GM23338 (cell line): Measurements from ENCODE around the gene RAD18. TPM values are rescaled to one million over a fixed set of nuclear protein-coding genes. Genes with fewer than 3 reads are reported as not detected.

Experiments used
- ATAC-seq: fragments of 200-7000 bp; cut with Tn5 transposase; 3 replicates; pipeline ENCODE4 v1.9.1; 2020
- DNase-seq: peaks from one replicate; pipeline ENCODE4 v3.0.0-alpha.2; 2015; ENCODE audit warnings: low spot score
- H2AFZ ChIP-seq: fragments of 200-600 bp; sonication (generic); 2 replicates; pipeline ENCODE4 v1.8.0; 2016; ENCODE audit warnings: antibody characterized with exemption, mild to moderate bottlenecking, moderate library complexity
- H3F3A ChIP-seq: fragments of 200-600 bp; sonication (generic); replicated peaks from 2 replicates; pipeline ENCODE4 v1.8.0; 2017; ENCODE audit warnings: antibody characterized with exemption, mixed run types, low read depth
- H3K27ac ChIP-seq: fragments of 200-600 bp; sonication (generic); 2 replicates; pipeline ENCODE4 v1.6.1; 2016; ENCODE audit warnings: low read depth
- H3K27me3 ChIP-seq: fragments of 200-600 bp; sonication (generic); 2 replicates; pipeline ENCODE4 v1.8.0; 2016; ENCODE audit warnings: mild to moderate bottlenecking, mixed run types, moderate library complexity; ENCODE audit not compliant: insufficient read depth
- H3K36me3 ChIP-seq: fragments of 200-600 bp; sonication (generic); 2 replicates; pipeline ENCODE4 v1.8.0; 2016; ENCODE audit warnings: mild to moderate bottlenecking; ENCODE audit not compliant: insufficient read depth
- H3K4me1 ChIP-seq: fragments of 200-600 bp; sonication (generic); 2 replicates; pipeline ENCODE4 v1.8.0; 2016; ENCODE audit warnings: mild to moderate bottlenecking, moderate library complexity; ENCODE audit not compliant: insufficient read depth
- H3K4me2 ChIP-seq: fragments of 200-600 bp; sonication (generic); 2 replicates; pipeline ENCODE4 v1.7.1; 2017; ENCODE audit warnings: mixed run types
- H3K4me3 ChIP-seq: fragments of 200-600 bp; sonication (generic); 2 replicates; pipeline ENCODE4 v1.6.1; 2016; ENCODE audit warnings: mixed run types
- H3K79me2 ChIP-seq: fragments of 200-600 bp; sonication (generic); replicated peaks from 2 replicates; pipeline ENCODE4 v1.8.0; 2017; ENCODE audit warnings: mild to moderate bottlenecking; ENCODE audit not compliant: insufficient read depth
- H3K9me2 ChIP-seq: fragments of 200-600 bp; sonication (generic); 2 replicates; pipeline ENCODE4 v1.8.0; 2017; ENCODE audit not compliant: insufficient read depth
- H4K20me1 ChIP-seq: fragments of 200-600 bp; sonication (generic); replicated peaks from 2 replicates; pipeline ENCODE4 v1.8.0; 2017; ENCODE audit warnings: mild to moderate bottlenecking; ENCODE audit not compliant: insufficient read depth
- H3K27ac Mint-ChIP-seq: 2 replicates; pipeline ENCODE4 v1.8.0; 2020; ENCODE audit warnings: inconsistent platforms, mild to moderate bottlenecking, moderate library complexity, mixed read lengths
- H3K27me3 Mint-ChIP-seq: 3 replicates; pipeline ENCODE4 v1.8.0; 2022; ENCODE audit warnings: low read depth, mild to moderate bottlenecking, moderate library complexity, mixed read lengths, inconsistent platforms; ENCODE audit not compliant: insufficient read depth, poor library complexity
- H3K36me3 Mint-ChIP-seq: 3 replicates; pipeline ENCODE4 v1.8.0; 2021; ENCODE audit warnings: low read depth, mild to moderate bottlenecking, inconsistent platforms, moderate library complexity, mixed read lengths
- H3K4me1 Mint-ChIP-seq: 3 replicates; pipeline ENCODE4 v1.8.0; 2020; ENCODE audit warnings: mild to moderate bottlenecking, inconsistent platforms, mixed read lengths
- H3K4me3 Mint-ChIP-seq: 3 replicates; pipeline ENCODE4 v1.8.0; 2021; ENCODE audit warnings: moderate library complexity, mild to moderate bottlenecking, inconsistent platforms, mixed read lengths
- H3K9me3 Mint-ChIP-seq: 3 replicates; pipeline ENCODE4 v1.8.0; 2020; ENCODE audit warnings: moderate library complexity, mild to moderate bottlenecking, inconsistent platforms, mixed read lengths
- CREB1 ChIP-seq: fragments of 250-450 bp; sonication (Bioruptor Pico); IDR thresholded peaks from 2 replicates; pipeline ENCODE4 v1.5.0; 2020; ENCODE audit warnings: low read depth, mild to moderate bottlenecking, moderate library complexity
- CTCF ChIP-seq, 2 experiments: fragments of 200-600 bp in 1 of 2; sonication (generic) in 1 of 2; conservative IDR thresholded peaks; 2 replicates each; pipeline versions ENCODE4 v1.5.1 to v1.6.1; 2016 to 2017; ENCODE audit warnings: antibody characterized with exemption in 2 of 2, low read depth in 2 of 2, mild to moderate bottlenecking in 2 of 2, moderate library complexity in 1 of 2
- ETS1 ChIP-seq: IDR thresholded peaks from 2 replicates; pipeline ENCODE4 v1.6.1; 2016; ENCODE audit warnings: antibody characterized with exemption
- EZH2phosphoT487 ChIP-seq: fragments of 200-600 bp; sonication (generic); IDR thresholded peaks from one replicate; pipeline ENCODE4 v1.8.1; 2018; ENCODE audit warnings: antibody characterized with exemption; ENCODE audit not compliant: unreplicated experiment
- JUNB ChIP-seq: IDR thresholded peaks from one replicate; pipeline ENCODE4 v1.6.1; 2016; ENCODE audit warnings: antibody characterized with exemption; ENCODE audit not compliant: unreplicated experiment
- NANOG ChIP-seq: IDR thresholded peaks from 2 replicates; pipeline ENCODE4 v1.6.1; 2016; ENCODE audit warnings: antibody characterized with exemption, borderline replicate concordance
- POLR2AphosphoS5 ChIP-seq: IDR thresholded peaks from 2 replicates; pipeline ENCODE4 v1.6.1; 2016; ENCODE audit warnings: antibody characterized with exemption, low read depth
- STAT1 ChIP-seq: IDR thresholded peaks from one replicate; pipeline ENCODE4 v1.6.1; 2016; ENCODE audit warnings: antibody characterized with exemption; ENCODE audit not compliant: unreplicated experiment
- ZNF114 ChIP-seq: fragments of 250-450 bp; sonication (Bioruptor Pico); IDR thresholded peaks from 2 replicates; pipeline ENCODE4 v1.5.0; 2020; ENCODE audit warnings: mild to moderate bottlenecking, moderate library complexity
- ZNF331 ChIP-seq: fragments of 250-450 bp; sonication (Bioruptor Pico); IDR thresholded peaks from 2 replicates; pipeline ENCODE4 v1.5.0; 2020; ENCODE audit warnings: low read depth, mild to moderate bottlenecking, moderate library complexity
- polyA plus RNA-seq: library from polyadenylated mRNA; unstranded; fragments of >200 nt; fragmentation: Nextera tagmentation; extraction: Ambion mirVana; gene quantifications from 2 replicates; pipeline ENCODE4 v1.2.1, GENCODE V29; 2016
- total RNA-seq: library from RNA; depleted of rRNA; stranded (reverse); fragments of >200 nt; shearing (Covaris generic); gene quantifications from 2 replicates; pipeline ENCODE4 v1.2.3, GENCODE V29; 2014

Gene RAD18
- total and polyA plus RNA-seq, 2 experiments from 2014 or later: 25.4 to 40.1 TPM

- TF ChIP-seq JUNB (no peak), CTCF (conservative IDR thresholded peaks at IDR 0.05; ENCODE audit: low read depth in 2 of 2) (no peak), STAT1 (no peak), ETS1 (no peak)
Measured at GRCh38 chr3:8893001-8893400, 70.3 kb downstream of the RAD18 start (continued).

- H3K9me2 ChIP-seq: no peaks in the 10 kb centered on the region
- peaks cover 10% of the 10 kb centered on the region; the same call in 2 of the 3 replicates for H3K4me1 Mint-ChIP-seq
- H4K20me1 ChIP-seq: no peaks in the 10 kb centered on the region; the same call in 1 of the 2 replicates
- peaks cover 13% of the 10 kb centered on the region; the same call in 1 of the 2 replicates for H3K36me3 ChIP-seq
- no peak for DNase-seq
- H3K27me3 Mint-ChIP-seq: peaks cover 2% of the 10 kb centered on the region
- no peak overlapping the region for H3K27ac ChIP-seq
- 0 out of 2 replicates have a peak, but pooled peaks cover 3% of the 10 kb centered on the region for H3K4me1 ChIP-seq
- no peak overlapping the region for H3K4me3 ChIP-seq
- H3K4me3 Mint-ChIP-seq: no peak overlapping the region
- H3F3A ChIP-seq: no peaks in the 10 kb centered on the region
- H3K27me3 ChIP-seq: no peaks in the 10 kb centered on the region
- no peak for TF ChIP-seq ZNF331 (CRISPR knock-in tag)
- TF ChIP-seq POLR2AphosphoS5: no peak
- no peak for TF ChIP-seq ZNF114 (CRISPR knock-in tag)
- TF ChIP-seq EZH2phosphoT487: no peak
- TF ChIP-seq STAT1: no peak
- no peak for TF ChIP-seq CREB1 (CRISPR knock-in tag)
- TF ChIP-seq JUNB: no peak
- no peak for TF ChIP-seq NANOG
- no peak for TF ChIP-seq ETS1
- TF ChIP-seq CTCF (conservative IDR thresholded peaks at IDR 0.05; ENCODE audit: low read depth in 2 of 2): no peak
- ATAC-seq: no peak
- H3K27ac Mint-ChIP-seq: no peak overlapping the region
- no peak overlapping the region for H2AFZ ChIP-seq
- no peaks in the 10 kb centered on the region for H3K79me2 ChIP-seq
- no peaks in the 10 kb centered on the region for H3K9me3 Mint-ChIP-seq
- H3K36me3 Mint-ChIP-seq: peaks cover 10% of the 10 kb centered on the region; the same call in 2 of the 3 replicates
- H3K4me2 ChIP-seq: no peak overlapping the region
Measured at GRCh38 chr3:8891774-8892173, 71.5 kb downstream of the RAD18 start.
